HS-5 (cell line): ENCODE measurements around the gene HMCN2.

Source experiments
- DNase-seq: peaks from one replicate; pipeline ENCODE4 v3.0.0-alpha.2; 2012; ENCODE audit warnings: low read depth

Gene HMCN2

DNA sequence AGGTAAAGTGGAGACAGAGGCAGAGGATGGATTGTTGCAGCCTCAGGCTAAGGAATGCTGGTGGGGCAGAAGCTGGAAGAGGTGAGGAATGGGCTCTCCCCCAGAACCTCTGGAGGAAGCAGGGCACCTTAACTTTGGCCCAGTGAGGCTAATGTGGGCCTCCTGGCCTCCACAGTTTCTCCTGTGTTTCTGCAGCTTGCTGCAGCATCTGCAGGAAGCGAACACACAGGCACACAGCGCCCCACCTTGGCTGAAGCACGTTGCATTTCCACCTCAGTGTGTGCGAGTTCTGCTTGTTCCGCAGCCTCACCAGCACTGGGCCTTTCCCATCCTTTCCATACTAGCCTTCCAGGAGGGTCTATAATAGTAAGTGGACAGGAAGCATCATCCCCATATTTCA lies 152.0 kb downstream of the HMCN2 start:
- DNase-seq = no peak

DNA sequence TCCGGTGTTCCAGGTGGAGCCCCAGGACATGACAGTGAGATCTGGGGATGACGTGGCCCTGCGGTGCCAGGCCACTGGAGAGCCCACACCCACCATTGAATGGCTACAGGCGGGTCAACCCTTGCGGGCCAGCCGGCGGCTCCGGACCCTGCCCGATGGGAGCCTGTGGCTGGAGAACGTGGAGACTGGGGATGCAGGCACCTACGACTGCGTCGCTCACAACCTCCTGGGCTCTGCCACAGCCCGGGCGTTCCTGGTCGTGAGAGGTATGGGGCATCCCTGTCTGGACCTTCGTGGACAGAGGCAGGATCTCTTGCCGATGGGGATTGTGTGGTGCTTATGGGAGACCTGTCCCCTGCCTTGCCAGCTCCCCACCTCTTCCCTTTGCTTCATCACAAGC lies 153.2 kb downstream of the HMCN2 start:
- no peak for DNase-seq

GRCh38 chr9:130419521-130420035 lies 154.0 kb downstream of the HMCN2 start:
- DNase-seq = no peak

DNA sequence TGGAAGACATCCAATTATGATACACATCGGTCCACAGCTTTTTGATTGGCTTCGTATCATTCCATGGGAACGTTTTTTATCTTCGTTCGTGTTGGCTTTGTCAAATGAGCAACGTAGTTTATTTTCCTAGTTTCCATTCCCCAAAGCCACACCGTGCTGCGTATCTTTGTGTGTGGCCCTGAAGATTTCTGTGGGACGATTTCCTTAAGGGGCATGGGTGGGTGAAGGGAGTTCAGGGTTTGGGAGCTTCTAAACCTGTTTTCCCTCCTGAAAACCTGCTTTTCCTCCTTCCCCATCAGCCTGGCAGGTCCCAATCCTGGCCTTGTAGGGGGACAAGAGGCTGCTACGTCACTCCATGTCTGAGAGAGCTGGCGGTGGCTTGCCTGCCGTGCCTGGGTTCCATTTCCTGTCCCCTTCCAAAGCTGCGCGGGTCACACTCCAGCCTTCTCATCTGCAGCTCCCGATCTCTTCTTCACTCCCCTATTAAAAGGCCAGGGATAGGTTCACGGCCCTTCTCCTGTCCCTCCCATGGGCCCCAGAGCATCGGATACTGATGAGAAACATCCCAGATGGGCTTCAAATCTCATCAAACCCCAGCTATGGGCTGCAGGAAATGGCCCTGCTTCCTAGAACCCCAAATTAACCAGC lies 155.7 kb downstream of the HMCN2 start:
- no peak for DNase-seq

- DNase-seq = peak; percentile 77
Observed at GRCh38 chr9:130421802-130422276, 156.3 kb downstream of the HMCN2 start.

DNA sequence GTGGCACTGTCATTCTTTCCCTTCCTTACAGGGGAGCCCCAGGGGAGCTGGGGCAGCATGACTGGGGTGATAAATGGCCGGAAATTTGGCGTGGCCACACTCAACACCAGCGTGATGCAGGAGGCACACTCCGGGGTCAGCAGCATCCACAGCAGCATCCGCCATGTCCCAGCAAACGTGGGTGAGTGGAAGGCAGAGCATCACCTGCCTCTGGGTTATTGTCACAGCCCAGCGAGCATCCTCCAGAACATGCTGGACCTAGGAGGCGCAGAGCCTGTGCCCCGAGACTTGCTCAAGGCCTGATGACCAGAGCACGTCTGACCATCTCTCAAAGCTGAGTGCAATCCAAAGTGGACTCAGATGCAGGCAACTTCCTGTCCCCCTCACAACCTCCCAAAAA lies 157.0 kb downstream of the HMCN2 start:
- no peak for DNase-seq

DNA sequence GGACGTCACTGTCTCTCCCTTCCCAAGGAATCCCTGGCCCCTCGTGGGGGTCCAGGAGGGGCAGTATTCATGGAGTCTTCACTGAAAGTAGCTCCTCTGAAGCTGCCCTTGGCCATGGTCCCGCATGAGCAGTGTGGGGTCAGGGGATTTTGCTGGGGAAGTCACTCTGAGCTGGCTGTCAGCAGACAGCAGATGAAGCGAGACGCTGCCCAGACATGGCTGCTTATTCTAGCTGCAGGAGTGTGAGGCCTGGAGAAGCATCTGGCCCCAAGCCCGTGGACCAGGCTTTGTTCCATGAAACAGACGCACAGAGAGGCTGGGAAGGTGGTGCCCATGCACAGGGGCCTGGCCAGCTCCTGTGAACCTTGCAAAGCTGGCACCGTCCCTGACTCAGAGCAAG lies 157.7 kb downstream of the HMCN2 start:
- DNase-seq = no peak

GRCh38 chr9:130424595-130425454 lies 159.3 kb downstream of the HMCN2 start:
- no peak for DNase-seq

DNA sequence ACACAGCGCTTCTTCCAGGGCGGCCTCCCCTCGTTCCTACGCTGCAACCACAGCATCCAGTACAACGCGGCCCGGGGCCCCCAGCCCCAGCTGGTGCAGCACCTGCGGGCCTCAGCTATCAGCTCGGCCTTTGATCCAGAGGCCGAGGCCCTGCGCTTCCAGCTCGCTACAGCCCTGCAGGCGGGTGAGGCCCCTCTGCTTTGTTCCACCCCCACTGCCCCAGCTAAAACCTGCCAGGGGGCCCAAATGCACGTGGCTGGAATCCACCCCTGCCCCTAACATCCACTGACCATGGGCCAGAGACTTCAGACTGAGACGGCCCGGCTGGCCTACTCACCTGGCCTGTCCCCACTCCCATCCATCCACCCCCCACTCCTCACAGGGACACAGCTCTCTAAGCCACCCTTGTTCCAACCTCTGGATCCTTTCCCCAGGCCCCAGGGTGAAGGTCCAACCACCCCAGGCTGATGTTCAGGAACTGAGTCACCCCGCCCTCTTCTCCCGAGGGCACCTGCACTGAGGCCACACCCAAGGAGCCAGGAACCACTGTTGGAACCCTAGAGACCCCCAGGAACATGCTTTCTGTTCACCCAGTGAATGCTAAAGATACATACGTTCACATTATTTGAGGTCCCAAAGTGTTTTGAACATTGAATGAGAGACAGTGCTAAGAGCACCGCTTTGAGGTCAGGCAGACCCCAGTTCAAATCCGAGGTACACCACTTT lies 160.3 kb downstream of the HMCN2 start:
- no peak for DNase-seq

- no peak for DNase-seq
Observed at GRCh38 chr9:130426467-130426773, 160.9 kb downstream of the HMCN2 start.

DNA sequence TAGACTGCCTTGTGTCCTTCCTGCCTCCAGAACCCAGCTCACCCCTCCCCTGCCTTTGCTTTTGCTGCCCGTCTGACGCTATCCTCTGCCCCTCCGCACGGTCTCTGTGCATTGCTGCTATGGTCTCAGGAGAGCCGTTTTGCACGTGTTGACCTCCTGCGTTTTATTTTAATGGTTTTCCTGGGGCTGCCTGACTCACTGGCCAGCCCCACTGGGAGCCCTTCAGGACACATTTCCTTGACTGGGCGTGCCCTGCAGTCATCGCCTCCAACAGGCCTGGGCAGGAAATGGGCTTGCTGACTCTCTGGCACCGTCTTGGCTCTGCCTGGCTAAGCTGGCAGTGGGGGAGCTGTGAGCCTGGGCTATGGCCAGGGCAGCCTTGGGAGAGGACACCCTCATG lies 161.3 kb downstream of the HMCN2 start:
- peak; percentile 87 for DNase-seq

DNA sequence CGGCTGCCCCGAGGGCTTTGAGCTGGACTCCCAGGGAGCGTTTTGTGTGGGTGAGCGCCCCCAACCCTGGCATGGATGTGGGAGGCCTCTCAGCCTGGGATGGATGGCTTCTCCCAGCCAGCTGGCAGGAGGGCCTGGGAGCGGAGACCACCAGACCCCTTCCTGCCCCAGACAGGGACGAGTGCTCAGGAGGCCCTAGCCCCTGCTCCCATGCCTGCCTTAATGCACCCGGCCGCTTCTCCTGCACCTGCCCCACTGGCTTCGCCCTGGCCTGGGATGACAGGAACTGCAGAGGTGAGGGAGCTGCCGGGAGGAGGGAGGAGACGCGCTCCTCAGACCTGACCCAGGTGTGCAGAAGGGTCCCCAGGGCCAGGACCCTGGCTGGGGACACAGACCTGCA lies 161.8 kb downstream of the HMCN2 start:
- no peak for DNase-seq

DNA sequence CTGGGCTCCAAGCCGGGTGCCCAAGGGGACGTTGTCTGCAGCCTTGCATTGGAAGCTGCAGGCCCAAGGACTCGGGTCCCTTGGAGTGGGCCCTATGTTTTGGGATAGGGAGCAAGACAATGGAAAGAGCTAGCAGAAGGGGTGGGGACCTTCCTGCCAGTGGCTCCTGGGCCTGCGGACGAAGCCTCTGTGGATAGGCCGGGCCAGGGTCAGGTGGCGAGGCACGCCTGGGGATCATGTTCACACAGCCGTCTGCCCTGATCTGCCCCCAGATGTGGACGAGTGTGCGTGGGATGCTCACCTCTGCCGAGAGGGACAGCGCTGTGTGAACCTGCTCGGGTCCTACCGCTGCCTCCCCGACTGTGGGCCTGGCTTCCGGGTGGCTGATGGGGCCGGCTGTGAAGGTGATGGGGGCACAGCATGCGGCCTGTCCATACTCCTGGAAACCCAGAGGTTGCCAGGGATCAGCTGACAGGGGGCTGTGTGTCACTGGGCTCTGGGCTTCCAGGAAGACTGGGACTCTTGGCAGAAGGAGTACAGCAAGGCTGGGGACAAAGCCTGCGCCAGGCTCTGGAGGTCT lies 162.6 kb downstream of the HMCN2 start:
- no peak for DNase-seq

DNA sequence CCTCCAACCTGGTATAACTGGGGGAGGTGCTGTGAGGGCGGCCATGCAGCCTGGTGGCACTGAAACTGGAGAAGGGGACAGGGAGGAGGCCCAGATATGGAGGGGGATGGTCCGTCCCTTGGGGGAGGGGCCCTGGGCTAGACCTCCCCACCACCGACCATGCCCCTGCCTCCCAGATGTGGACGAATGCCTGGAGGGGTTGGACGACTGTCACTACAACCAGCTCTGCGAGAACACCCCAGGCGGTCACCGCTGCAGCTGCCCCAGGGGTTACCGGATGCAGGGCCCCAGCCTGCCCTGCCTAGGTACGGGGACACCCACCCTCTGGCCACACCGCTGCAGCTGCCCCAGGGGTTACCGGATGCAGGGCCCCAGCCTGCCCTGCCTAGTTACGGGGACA lies 163.8 kb downstream of the HMCN2 start:
- no peak for DNase-seq

DNA sequence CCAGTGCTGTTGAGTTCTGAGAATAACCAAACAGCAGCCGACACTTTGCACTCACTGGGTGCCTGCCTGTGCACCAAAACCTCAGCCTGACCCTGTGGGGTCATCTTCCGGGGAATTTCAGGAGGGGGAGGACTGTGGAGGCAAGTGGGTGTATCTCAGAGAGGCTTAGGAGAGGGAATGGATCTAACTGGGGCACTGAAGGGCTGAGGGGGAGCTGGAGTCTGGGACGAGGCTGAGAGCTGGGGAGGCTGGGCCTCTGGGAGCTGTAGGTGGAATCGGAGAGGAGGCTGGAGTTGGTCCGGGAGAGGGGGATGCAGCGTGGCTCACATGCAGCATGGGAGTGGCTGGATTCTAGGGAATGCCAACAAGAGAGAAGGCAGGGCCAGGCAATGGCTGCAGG lies 164.3 kb downstream of the HMCN2 start:
- no peak for DNase-seq

- no peak for DNase-seq
Observed at GRCh38 chr9:130430232-130430631, 164.7 kb downstream of the HMCN2 start.

GRCh38 chr9:130430734-130431535 lies 165.4 kb downstream of the HMCN2 start:
- DNase-seq = no peak

DNA sequence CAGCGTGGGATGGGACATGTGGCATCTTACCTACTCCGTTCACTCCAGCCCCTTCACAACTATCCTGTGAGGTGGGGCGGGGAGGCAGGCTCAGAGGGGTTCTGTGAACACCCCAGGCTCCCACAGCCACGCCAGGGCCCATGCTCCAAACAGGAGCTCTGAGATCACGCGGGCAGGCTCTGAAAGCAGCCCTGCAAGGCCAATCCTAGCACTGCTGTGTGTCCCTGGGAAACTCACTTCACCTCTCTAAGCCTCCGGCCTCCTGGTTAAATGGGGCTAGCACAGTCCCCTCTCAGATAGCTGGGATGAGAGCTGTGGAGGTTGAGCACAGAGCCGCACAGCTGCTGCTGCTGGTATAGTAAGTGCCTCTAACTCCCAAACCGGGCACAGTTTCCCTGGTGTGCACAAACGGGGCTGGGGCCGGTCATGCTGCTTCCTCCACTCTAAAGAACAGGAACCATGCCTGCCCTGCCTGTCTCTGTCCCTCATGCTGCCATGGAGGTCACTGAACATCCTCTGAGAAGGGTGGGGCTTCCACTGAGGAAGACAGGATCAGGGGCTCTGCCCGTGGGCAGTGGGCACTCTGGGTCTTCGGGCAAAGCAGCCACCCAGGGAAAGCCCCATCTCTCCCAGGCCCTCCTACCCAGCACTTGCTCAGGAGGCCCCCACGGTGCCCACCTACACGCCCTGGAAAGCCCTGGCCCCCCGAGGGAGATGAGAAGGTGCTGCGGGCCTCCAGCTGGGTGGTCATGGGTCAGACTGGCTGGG lies 166.2 kb downstream of the HMCN2 start:
- no peak for DNase-seq

DNA sequence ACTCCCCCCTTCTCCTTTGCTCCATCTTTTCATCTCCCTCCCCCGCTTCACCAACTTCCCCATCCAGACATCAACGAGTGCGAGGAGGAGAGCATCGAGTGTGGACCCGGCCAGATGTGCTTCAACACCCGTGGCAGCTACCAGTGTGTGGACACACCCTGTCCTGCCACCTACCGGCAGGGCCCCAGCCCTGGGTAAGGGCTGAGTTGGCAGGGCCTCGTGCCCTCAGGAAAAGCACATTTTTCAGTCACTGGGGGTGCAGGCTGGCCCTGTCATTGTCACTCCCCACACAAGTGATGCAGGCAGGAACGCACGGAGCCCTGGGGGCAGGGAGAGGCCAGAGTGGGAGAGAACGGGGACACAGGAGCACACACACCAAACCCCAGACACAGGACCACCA lies 166.8 kb downstream of the HMCN2 start:
- DNase-seq = no peak

- DNase-seq = no peak
Observed at GRCh38 chr9:130432796-130433167, 167.2 kb downstream of the HMCN2 start.
